ENCODE measurements around the gene SPATA16.
"Not testable (repeated sequence)": the region's sequence is repeated elsewhere in the genome, so short reads cannot be mapped to it uniquely, and the experiment has no call there.

The SPATA16 gene

GRCh38 chr3:172911142-172911541 lies 229.9 kb downstream of the SPATA16 start:
- no peak overlapping the region for H3K27ac Mint-ChIP-seq
- H3K36me3 Mint-ChIP-seq, result no peaks in the 10 kb centered on the region
- no peaks in the 10 kb centered on the region for H3K4me1 Mint-ChIP-seq
- no peaks in the 10 kb centered on the region for H3K27me3 Mint-ChIP-seq
- no peaks in the 10 kb centered on the region for H3K9me3 Mint-ChIP-seq
- H3K4me3 Mint-ChIP-seq, result no peak overlapping the region

- no peak overlapping the region for H3K4me3 Mint-ChIP-seq
- H3K36me3 Mint-ChIP-seq, result no peaks in the 10 kb centered on the region
- H3K27me3 Mint-ChIP-seq, result no peaks in the 10 kb centered on the region
Observed at GRCh38 chr3:172908771-172909270, 232.2 kb downstream of the SPATA16 start.

GRCh38 chr3:172905451-172905850 lies 235.6 kb downstream of the SPATA16 start:
- Mint-ChIP-seq H3K9me3 (no peaks in the 10 kb centered on the region), H3K27ac (no peak overlapping the region), H3K4me1 (no peaks in the 10 kb centered on the region), H3K27me3 (peaks cover 1% of the 10 kb centered on the region), H3K4me3 (no peak overlapping the region), H3K36me3 (no peaks in the 10 kb centered on the region)

More at GRCh38 chr3:172908771-172909270, 232.2 kb downstream of the SPATA16 start:
- H3K27ac Mint-ChIP-seq, result no peak overlapping the region
- H3K4me1 Mint-ChIP-seq, result no peaks in the 10 kb centered on the region
- H3K9me3 Mint-ChIP-seq, result no peaks in the 10 kb centered on the region

GRCh38 chr3:172904711-172905373 lies 236.2 kb downstream of the SPATA16 start:
- Mint-ChIP-seq H3K36me3 (no peaks in the 10 kb centered on the region), H3K9me3 (peaks cover under 1% of the 10 kb centered on the region), H3K27me3 (peaks cover 1% of the 10 kb centered on the region), H3K4me1 (no peaks in the 10 kb centered on the region), H3K27ac (no peak overlapping the region), H3K4me3 (no peak overlapping the region)

- Mint-ChIP-seq H3K4me1 (no peaks in the 10 kb centered on the region), H3K4me3 (no peak overlapping the region), H3K27me3 (peaks cover 1% of the 10 kb centered on the region), H3K27ac (no peak overlapping the region), H3K9me3 (peaks cover 5% of the 10 kb centered on the region), H3K36me3 (no peaks in the 10 kb centered on the region)
Observed at GRCh38 chr3:172903642-172904320, 237.3 kb downstream of the SPATA16 start.

- Mint-ChIP-seq H3K36me3 (no peaks in the 10 kb centered on the region), H3K27ac (no peak overlapping the region)
Observed at GRCh38 chr3:172892158-172892557, 248.9 kb downstream of the SPATA16 start.

GRCh38 chr3:172885704-172886103 lies 255.3 kb downstream of the SPATA16 start:
- H3K27me3 Mint-ChIP-seq, result no peaks in the 10 kb centered on the region
- H3K27ac Mint-ChIP-seq, result no peak overlapping the region
- no peaks in the 10 kb centered on the region for H3K36me3 Mint-ChIP-seq
- H3K4me3 Mint-ChIP-seq, result no peak overlapping the region
- H3K4me1 Mint-ChIP-seq, result no peaks in the 10 kb centered on the region
- peaks cover 10% of the 10 kb centered on the region for H3K9me3 Mint-ChIP-seq

More at GRCh38 chr3:172892158-172892557, 248.9 kb downstream of the SPATA16 start:
- Mint-ChIP-seq H3K4me1 (no peaks in the 10 kb centered on the region), H3K9me3 (no peaks in the 10 kb centered on the region), H3K4me3 (no peak overlapping the region), H3K27me3 (peaks cover 2% of the 10 kb centered on the region)

GRCh38 chr3:172882563-172882962 lies 258.5 kb downstream of the SPATA16 start:
- no peak overlapping the region for H3K4me3 Mint-ChIP-seq
- H3K9me3 Mint-ChIP-seq, result peaks cover 11% of the 10 kb centered on the region
- no peaks in the 10 kb centered on the region for H3K36me3 Mint-ChIP-seq
- no peak overlapping the region for H3K27ac Mint-ChIP-seq
- no peaks in the 10 kb centered on the region for H3K4me1 Mint-ChIP-seq
- H3K27me3 Mint-ChIP-seq, result no peaks in the 10 kb centered on the region

- not testable (repeated sequence) for H3K4me1 Mint-ChIP-seq, H3K27me3 Mint-ChIP-seq, H3K4me3 Mint-ChIP-seq, H3K36me3 Mint-ChIP-seq, H3K27ac Mint-ChIP-seq
- peaks cover 11% of the 10 kb centered on the region for H3K9me3 Mint-ChIP-seq
Observed at GRCh38 chr3:172879381-172879780, 261.7 kb downstream of the SPATA16 start.

- Mint-ChIP-seq H3K9me3 (peaks cover 11% of the 10 kb centered on the region), H3K27me3 (peaks cover 4% of the 10 kb centered on the region), H3K4me3 (no peak overlapping the region), H3K36me3 (no peaks in the 10 kb centered on the region), H3K27ac (no peak overlapping the region), H3K4me1 (no peaks in the 10 kb centered on the region)
Observed at GRCh38 chr3:172877011-172877410, 264.0 kb downstream of the SPATA16 start.

GRCh38 chr3:172876297-172876696 lies 264.7 kb downstream of the SPATA16 start:
- Mint-ChIP-seq H3K27ac (no peak overlapping the region), H3K4me3 (no peak overlapping the region), H3K4me1 (no peaks in the 10 kb centered on the region), H3K9me3 (peaks cover 7% of the 10 kb centered on the region), H3K27me3 (peaks cover 5% of the 10 kb centered on the region), H3K36me3 (no peaks in the 10 kb centered on the region)

GRCh38 chr3:172875039-172875438 lies 266.0 kb downstream of the SPATA16 start:
- H3K36me3 Mint-ChIP-seq, result no peaks in the 10 kb centered on the region

GRCh38 chr3:172869784-172870518 lies 271.1 kb downstream of the SPATA16 start:
- H3K4me1 Mint-ChIP-seq, result no peaks in the 10 kb centered on the region
- H3K36me3 Mint-ChIP-seq, result no peaks in the 10 kb centered on the region
- no peaks in the 10 kb centered on the region for H3K9me3 Mint-ChIP-seq
- H3K27ac Mint-ChIP-seq, result no peak overlapping the region
- peaks cover 5% of the 10 kb centered on the region for H3K27me3 Mint-ChIP-seq
- H3K4me3 Mint-ChIP-seq, result no peak overlapping the region

More at GRCh38 chr3:172875039-172875438, 266.0 kb downstream of the SPATA16 start:
- Mint-ChIP-seq H3K27me3 (peaks cover 5% of the 10 kb centered on the region), H3K27ac (no peak overlapping the region), H3K4me1 (no peaks in the 10 kb centered on the region), H3K4me3 (no peak overlapping the region), H3K9me3 (no peaks in the 10 kb centered on the region)

- Mint-ChIP-seq H3K27me3 (peaks cover 1% of the 10 kb centered on the region), H3K36me3 (no peaks in the 10 kb centered on the region), H3K4me3 (no peak overlapping the region), H3K4me1 (no peaks in the 10 kb centered on the region), H3K27ac (no peak overlapping the region), H3K9me3 (no peaks in the 10 kb centered on the region)
Observed at GRCh38 chr3:172869368-172869771, 271.7 kb downstream of the SPATA16 start.

- H3K9me3 Mint-ChIP-seq, result no peaks in the 10 kb centered on the region
- H3K36me3 Mint-ChIP-seq, result no peaks in the 10 kb centered on the region
- no peaks in the 10 kb centered on the region for H3K4me1 Mint-ChIP-seq
- H3K27me3 Mint-ChIP-seq, result peaks cover 4% of the 10 kb centered on the region
- no peak overlapping the region for H3K4me3 Mint-ChIP-seq
- no peak overlapping the region for H3K27ac Mint-ChIP-seq
Observed at GRCh38 chr3:172868582-172869200, 272.3 kb downstream of the SPATA16 start.
